H1 (cell line): ENCODE data around the gene SRY. TPM values are rescaled to one million over a fixed set of nuclear protein-coding genes. Genes with fewer than 3 reads are reported as not detected.

Experiments
- CTCF ChIA-PET: fragments of 300-600 bp; sonication (Branson Sonifier 250); formaldehyde crosslinking; loops from one replicate; lab custom pipeline; 2021; ENCODE audit not compliant: partially characterized antibody; lab: Charles Lee
- POLR2A ChIA-PET: fragments of 300-600 bp; sonication (Branson Sonifier 250); formaldehyde crosslinking; loops from one replicate; lab custom pipeline; 2021; ENCODE audit warnings: inconsistent platforms; ENCODE audit not compliant: partially characterized antibody; lab: Charles Lee
- DNase-seq, 2 experiments: peaks; one replicate each; pipeline versions ENCODE4 v3.0.0 to v3.0.0-alpha.2; 2010 to 2022; ENCODE audit warnings: low spot score in 2 of 2, low read depth in 1 of 2, mixed read lengths in 1 of 2
- FAIRE-seq: peaks from 2 replicates; lab custom pipeline; 2011; peaks lifted over from hg19 to GRCh38; lab: Jason Lieb, UNC
- H2AFZ ChIP-seq: 2 replicates; pipeline ENCODE4 v1.8.1; 2012; ENCODE audit warnings: low read length, inconsistent platforms
- H2AK5ac ChIP-seq: 2 replicates; pipeline ENCODE4 v1.6.1; 2013; ENCODE audit warnings: low read depth, low read length
- H2BK120ac ChIP-seq: replicated peaks from 2 replicates; pipeline ENCODE3; 2013; ENCODE audit warnings: low read depth, low read length, inconsistent platforms
- H2BK12ac ChIP-seq: 2 replicates; pipeline ENCODE4 v1.6.1; 2013; ENCODE audit warnings: low read depth, low read length
- H2BK15ac ChIP-seq: 2 replicates; pipeline ENCODE4 v1.6.1; 2013; ENCODE audit warnings: low read length
- H2BK20ac ChIP-seq: 2 replicates; pipeline ENCODE4 v1.6.1; 2013; ENCODE audit warnings: low read length
- H2BK5ac ChIP-seq: 2 replicates; pipeline ENCODE4 v1.6.1; 2013; ENCODE audit warnings: low read depth, low read length
- H3K14ac ChIP-seq: 2 replicates; pipeline ENCODE4 v1.6.1; 2013; ENCODE audit warnings: inconsistent platforms; ENCODE audit not compliant: insufficient read length
- H3K18ac ChIP-seq: 2 replicates; pipeline ENCODE4 v1.6.1; 2013; ENCODE audit warnings: low read length; ENCODE audit errors: extremely low read depth
- H3K23ac ChIP-seq: 2 replicates; pipeline ENCODE4 v1.6.1; 2013; ENCODE audit warnings: inconsistent platforms; ENCODE audit not compliant: insufficient read length
- H3K23me2 ChIP-seq: 2 replicates; pipeline ENCODE4 v1.6.1; 2013; ENCODE audit warnings: low read depth, low read length
- H3K27ac ChIP-seq: 2 replicates; pipeline ENCODE4 v1.6.1; 2011; ENCODE audit warnings: low read depth, low read length, inconsistent platforms
- H3K27me3 ChIP-seq, 4 experiments: replicated peaks in 1 of 4; 1 replicate in 1 of 4; 2 replicates in 3 of 4; pipeline versions ENCODE4 v1.6.1 to v1.8.1; 2011 to 2013; ENCODE audit warnings: low read length in 3 of 4, mild to moderate bottlenecking in 3 of 4, inconsistent platforms in 2 of 4, mixed read lengths in 2 of 4, moderate library complexity in 1 of 4; ENCODE audit not compliant: control insufficient read depth in 3 of 4, insufficient read depth in 3 of 4; ENCODE audit errors: extremely low read depth in 1 of 4
- H3K36me3 ChIP-seq, 4 experiments: 2 replicates each; pipeline versions ENCODE4 v1.6.1 to v1.8.1; 2011 to 2013; ENCODE audit warnings: mild to moderate bottlenecking in 4 of 4, low read length in 3 of 4, moderate library complexity in 2 of 4, control low read depth in 1 of 4, inconsistent platforms in 1 of 4; ENCODE audit not compliant: insufficient read depth in 4 of 4, control insufficient read depth in 2 of 4
- H3K4ac ChIP-seq: replicated peaks from 2 replicates; pipeline ENCODE3; 2013; ENCODE audit warnings: low read length, low read depth, mixed read lengths, inconsistent platforms; ENCODE audit not compliant: insufficient read length
- H3K4me1 ChIP-seq, 4 experiments: replicated peaks in 1 of 4; 1 replicate in 1 of 4; 2 replicates in 3 of 4; pipeline versions ENCODE4 v1.6.1 to v1.8.1; 2011 to 2013; ENCODE audit warnings: low read length in 3 of 4, inconsistent platforms in 2 of 4, mixed read lengths in 1 of 4; ENCODE audit not compliant: insufficient read depth in 4 of 4, control insufficient read depth in 3 of 4
- H3K4me2 ChIP-seq, 2 experiments: 2 replicates each; pipeline versions ENCODE4 v1.6.1 to v1.8.1; 2011 to 2013; ENCODE audit warnings: low read depth in 2 of 2, low read length in 2 of 2, control low read depth in 1 of 2, inconsistent platforms in 1 of 2, mild to moderate bottlenecking in 1 of 2; ENCODE audit not compliant: insufficient read depth in 1 of 2
- H3K4me3 ChIP-seq, 4 experiments: fragments of 200-600, 300-600 bp in 1 of 4; sonication (generic), shearing (Covaris generic), sonication (Bioruptor Twin) in 1 of 4; 2 replicates each; pipeline versions ENCODE4 v1.5.1 to v1.8.1; 2011 to 2016; ENCODE audit warnings: low read length in 4 of 4, low read depth in 3 of 4, control low read depth in 2 of 4, inconsistent platforms in 2 of 4, mild to moderate bottlenecking in 2 of 4, mixed read lengths in 1 of 4, moderate library complexity in 1 of 4; ENCODE audit not compliant: insufficient read depth in 2 of 4; ENCODE audit errors: extremely low read depth in 1 of 4
- H3K56ac ChIP-seq: replicated peaks from 2 replicates; pipeline ENCODE3; 2013; ENCODE audit warnings: low read depth, mild to moderate bottlenecking, mixed read lengths, low read length, inconsistent platforms; ENCODE audit not compliant: insufficient read length
- H3K79me1 ChIP-seq: 2 replicates; pipeline ENCODE4 v1.6.1; 2013; ENCODE audit warnings: low read depth, low read length, control low read depth
- H3K79me2 ChIP-seq, 2 experiments: 2 replicates each; pipeline versions ENCODE4 v1.6.1 to v1.8.1; 2012 to 2013; ENCODE audit warnings: low read length in 2 of 2, mild to moderate bottlenecking in 2 of 2, inconsistent platforms in 1 of 2; ENCODE audit not compliant: insufficient read depth in 2 of 2, control insufficient read depth in 1 of 2
- H3K9ac ChIP-seq, 4 experiments: replicated peaks in 1 of 4; 1 replicate in 1 of 4; 2 replicates in 3 of 4; pipeline versions ENCODE4 v1.6.1 to v1.8.1; 2011 to 2013; ENCODE audit warnings: low read depth in 3 of 4, low read length in 3 of 4, control low read depth in 2 of 4, mild to moderate bottlenecking in 2 of 4, moderate library complexity in 2 of 4, inconsistent platforms in 1 of 4; ENCODE audit errors: extremely low read depth in 1 of 4
- H3K9me3 ChIP-seq, 2 experiments: 2 replicates each; pipeline versions ENCODE4 v1.6.1 to v1.8.1; 2012 to 2013; ENCODE audit warnings: mild to moderate bottlenecking in 2 of 2, moderate library complexity in 2 of 2, control low read depth in 1 of 2, inconsistent platforms in 1 of 2, low read depth in 1 of 2, low read length in 1 of 2, mixed read lengths in 1 of 2; ENCODE audit not compliant: insufficient read depth in 2 of 2
- H4K20me1 ChIP-seq, 2 experiments: replicated peaks in 1 of 2; 2 replicates each; pipeline versions ENCODE3 to v1.8.1; 2011 to 2013; ENCODE audit warnings: inconsistent platforms in 2 of 2, low read length in 2 of 2, mild to moderate bottlenecking in 1 of 2; ENCODE audit not compliant: insufficient read depth in 2 of 2, control insufficient read depth in 1 of 2
- H4K5ac ChIP-seq: 2 replicates; pipeline ENCODE4 v1.6.1; 2013; ENCODE audit warnings: low read length, low read depth, mixed read lengths, inconsistent platforms; ENCODE audit not compliant: insufficient read length
- H4K8ac ChIP-seq: 2 replicates; pipeline ENCODE4 v1.8.0; 2013; ENCODE audit warnings: mild to moderate bottlenecking, moderate library complexity, low read length, inconsistent platforms; ENCODE audit not compliant: insufficient read depth; ENCODE audit errors: extremely low read depth
- H4K91ac ChIP-seq: replicated peaks from 2 replicates; pipeline ENCODE3; 2013; ENCODE audit warnings: low read length, mixed read lengths, inconsistent platforms; ENCODE audit not compliant: insufficient read length
- ATF2 ChIP-seq: IDR thresholded peaks from 2 replicates; pipeline ENCODE4 v1.6.1; 2012; ENCODE audit warnings: low read length, inconsistent platforms
- TAF7 ChIP-seq: optimal IDR thresholded peaks from 2 replicates; pipeline ENCODE3; 2011; ENCODE audit warnings: low read depth, mild to moderate bottlenecking, inconsistent platforms, low read length, moderate library complexity, borderline replicate concordance
- WGBS, 2 experiments: shearing (Covaris generic) in 1 of 2; methylation state at CpG; one replicate each; pipeline versions ENCODE4 v1.1.6 to v1.1.7; 2013 to 2015; ENCODE audit warnings: low lambda C conversion rate in 2 of 2, mixed read lengths in 2 of 2, inconsistent platforms in 1 of 2, low coverage in 1 of 2, missing lambda C conversion rate in 1 of 2; ENCODE audit not compliant: insufficient replicate concordance in 2 of 2, insufficient coverage in 1 of 2, insufficient read length in 1 of 2; ENCODE audit errors: extremely low coverage in 1 of 2, missing lambda C conversion rate in 1 of 2; 5-methylcytosine and 5-hydroxymethylcytosine counted together
- polyA plus RNA-seq, 7 experiments: library from polyadenylated mRNA; depleted of rRNA in 3 of 7; stranded (reverse) in 5 of 7; unstranded in 2 of 7; fragments of >200 nt in 5 of 7; fragments of 200-250 nt in 2 of 7; gene quantifications; 1 replicate in 5 of 7; 2 replicates in 1 of 7; 4 replicates in 1 of 7; pipeline versions ENCODE4 v1.2.1 to v1.2.3, GENCODE V29; 2011 to 2013; ENCODE audit warnings: missing spikeins in 2 of 7, mixed read lengths in 2 of 7
- total RNA-seq: library from RNA; stranded (reverse); fragmentation: NEBNext Ultra II Directional; extraction: Animal tissue kit (Norgen Biotek cat#: 25700); gene quantifications from 2 replicates; pipeline ENCODE4 v1.2.1, GENCODE V29; 2021

Gene SRY
- total and polyA plus RNA-seq, 2 of the 8 experiments (the other 6 are each of a cell fraction or from before 2014, with no cell fraction given), result 5.9 to 15.1 TPM

GRCh38 chrY:2796977-2797523, 9.6 kb upstream of the SRY start:
- Histone ChIP-seq H3K36me3 (no peaks in the 10 kb centered on the region), H3K23me2 (no peaks in the 10 kb centered on the region), H3K4ac (no peak overlapping the region), H3K56ac (no peak overlapping the region), H3K9me3 (no peaks in the 10 kb centered on the region), H4K20me1 (no peaks in the 10 kb centered on the region), H4K5ac (no peak overlapping the region), H3K14ac (no peak overlapping the region), H3K4me1 (0 out of 7 replicates have a peak, but pooled peaks cover 0 to under 1% (median 0%) of the 10 kb centered on the region in 4 experiments), H3K4me3 (no peak overlapping the region), H2BK120ac (no peak overlapping the region), H2BK12ac (no peak overlapping the region), H3K27ac (no peak overlapping the region), H2BK15ac (no peak overlapping the region), H2BK20ac (no peak overlapping the region), H3K9ac (no peak overlapping the region), H2AFZ (no peak overlapping the region), H2BK5ac (no peak overlapping the region), H3K4me2 (no peak overlapping the region), H3K79me1 (no peaks in the 10 kb centered on the region), H3K23ac (no peak overlapping the region), H3K79me2 (no peaks in the 10 kb centered on the region), H3K27me3 (no peaks in the 10 kb centered on the region), H2AK5ac (no peak overlapping the region), H4K8ac (no peak overlapping the region), H4K91ac (no peak overlapping the region), H3K18ac (no peak overlapping the region)
- DNase-seq (no peak), FAIRE-seq (no peak)
- 87% methylated on average over 6 of the region's 7 CpGs; no CpG with 5 or more reads in 1 of the 2 experiments for WGBS, 2 experiments
- ChIA-PET CTCF (no interaction called here), POLR2A (interaction anchor here (0.8 to 1.8 kb wide), 2 partner anchors 45 to 47 kb away, joined by 3 to 4 read pairs; partner anchors contain the start of gene RPS4Y1)
- TF ChIP-seq ATF2 (no peak), TAF7 (no peak)
